H9 (cell line): Measurements from ENCODE around the gene GALC. TPM values are rescaled to one million over a fixed set of nuclear protein-coding genes. Genes with fewer than 3 reads are reported as not detected.

Source experiments
- DNase-seq: peaks from one replicate; pipeline ENCODE4 v3.0.0-alpha.2; 2017
- H2AFZ ChIP-seq: one replicate; pipeline ENCODE4 v1.6.1; 2013; ENCODE audit warnings: mild to moderate bottlenecking, low read length, control low read depth, moderate library complexity
- H2AK5ac ChIP-seq: 2 replicates; pipeline ENCODE4 v1.6.1; 2013; ENCODE audit warnings: low read length, control low read depth, mixed read lengths; ENCODE audit not compliant: insufficient read length
- H2BK120ac ChIP-seq: one replicate; pipeline ENCODE4 v1.6.1; 2013; ENCODE audit warnings: low read depth, mild to moderate bottlenecking, low read length, control low read depth, inconsistent platforms; ENCODE audit not compliant: poor library complexity, severe bottlenecking
- H2BK12ac ChIP-seq: 2 replicates; pipeline ENCODE4 v1.6.1; 2013; ENCODE audit warnings: low read length, control low read depth, mixed read lengths, low read depth; ENCODE audit not compliant: insufficient read length
- H2BK15ac ChIP-seq: 2 replicates; pipeline ENCODE4 v1.6.1; 2013; ENCODE audit warnings: low read depth, low read length, control low read depth
- H2BK20ac ChIP-seq: one replicate; pipeline ENCODE4 v1.6.1; 2013; ENCODE audit warnings: low read depth, mild to moderate bottlenecking, low read length, control low read depth, inconsistent platforms; ENCODE audit not compliant: poor library complexity, severe bottlenecking
- H2BK5ac ChIP-seq: 2 replicates; pipeline ENCODE4 v1.6.1; 2013; ENCODE audit warnings: low read length, control low read depth, mixed read lengths; ENCODE audit not compliant: insufficient read length
- H3K14ac ChIP-seq: 2 replicates; pipeline ENCODE4 v1.6.1; 2013; ENCODE audit warnings: low read length, control low read depth; ENCODE audit not compliant: insufficient read depth
- H3K18ac ChIP-seq: 2 replicates; pipeline ENCODE4 v1.6.1; 2013; ENCODE audit warnings: low read depth, mild to moderate bottlenecking, mixed read lengths, low read length, control low read depth; ENCODE audit not compliant: insufficient read length
- H3K23ac ChIP-seq: 2 replicates; pipeline ENCODE4 v1.6.1; 2013; ENCODE audit warnings: low read length, control low read depth, mixed read lengths, low read depth; ENCODE audit not compliant: insufficient read length
- H3K23me2 ChIP-seq: 2 replicates; pipeline ENCODE4 v1.6.1; 2013; ENCODE audit warnings: low read depth, mild to moderate bottlenecking, mixed read lengths, low read length, control low read depth; ENCODE audit not compliant: insufficient read length, poor library complexity, severe bottlenecking
- H3K27ac ChIP-seq: 2 replicates; pipeline ENCODE4 v1.5.1; 2013; ENCODE audit warnings: low read length, control low read depth, mixed read lengths, low read depth; ENCODE audit not compliant: insufficient read length
- H3K27me3 ChIP-seq: 2 replicates; pipeline ENCODE4 v1.6.1; 2013; ENCODE audit warnings: low read length, control low read depth, inconsistent platforms; ENCODE audit not compliant: insufficient read depth
- H3K4ac ChIP-seq: 2 replicates; pipeline ENCODE4 v1.6.1; 2013; ENCODE audit warnings: low read depth, mild to moderate bottlenecking, control low read depth, inconsistent platforms, low read length, moderate library complexity
- H3K4me1 ChIP-seq: 2 replicates; pipeline ENCODE4 v1.6.1; 2013; ENCODE audit warnings: low read length, control low read depth, inconsistent platforms; ENCODE audit not compliant: insufficient read depth
- H3K4me2 ChIP-seq: 2 replicates; pipeline ENCODE4 v1.6.1; 2013; ENCODE audit warnings: low read length, control low read depth, mixed read lengths; ENCODE audit not compliant: insufficient read length, insufficient read depth
- H3K56ac ChIP-seq: 2 replicates; pipeline ENCODE4 v1.6.1; 2013; ENCODE audit warnings: low read depth, mild to moderate bottlenecking, mixed read lengths, low read length, control low read depth; ENCODE audit not compliant: insufficient read length
- H3K79me1 ChIP-seq: 2 replicates; pipeline ENCODE4 v1.6.1; 2013; ENCODE audit warnings: low read depth, mild to moderate bottlenecking, moderate library complexity, low read length, control low read depth, inconsistent platforms; ENCODE audit not compliant: insufficient read depth, poor library complexity, severe bottlenecking
- H3K79me2 ChIP-seq: 2 replicates; pipeline ENCODE4 v1.6.1; 2013; ENCODE audit warnings: low read length, control low read depth, inconsistent platforms; ENCODE audit not compliant: insufficient read depth
- H3K9ac ChIP-seq: 2 replicates; pipeline ENCODE4 v1.6.1; 2013; ENCODE audit warnings: low read length, control low read depth, mixed read lengths; ENCODE audit not compliant: insufficient read length; ENCODE audit errors: extremely low read depth
- H3K9me3 ChIP-seq: one replicate; pipeline ENCODE4 v1.6.1; 2013; ENCODE audit warnings: low read depth, low read length, inconsistent platforms; ENCODE audit not compliant: control insufficient read depth
- H3T11ph ChIP-seq: one replicate; pipeline ENCODE4 v1.6.1; 2013; ENCODE audit warnings: mild to moderate bottlenecking, low read length, control low read depth, inconsistent platforms
- H4K20me1 ChIP-seq: one replicate; pipeline ENCODE4 v1.6.1; 2013; ENCODE audit not compliant: control insufficient read depth, insufficient read length, insufficient read depth
- H4K5ac ChIP-seq: 2 replicates; pipeline ENCODE4 v1.6.1; 2013; ENCODE audit warnings: low read depth, mild to moderate bottlenecking, mixed read lengths, low read length, control low read depth; ENCODE audit not compliant: insufficient read length
- H4K8ac ChIP-seq: replicated peaks from 2 replicates; pipeline ENCODE4 v1.6.1; 2013; ENCODE audit warnings: low read length, control low read depth, mixed read lengths, low read depth; ENCODE audit not compliant: insufficient read length
- H4K91ac ChIP-seq: 2 replicates; pipeline ENCODE4 v1.6.1; 2013; ENCODE audit warnings: low read depth, mild to moderate bottlenecking, moderate library complexity, mixed read lengths, low read length, control low read depth; ENCODE audit not compliant: insufficient read length
- H3K27ac Mint-ChIP-seq, 3 experiments: 2 replicates in 2 of 3; 3 replicates in 1 of 3; pipeline ENCODE4 v1.8.0; 2020 to 2021; ENCODE audit warnings: mixed read lengths in 3 of 3, mild to moderate bottlenecking in 1 of 3, moderate library complexity in 1 of 3
- H3K27me3 Mint-ChIP-seq: 2 replicates; pipeline ENCODE4 v1.8.0; 2021; ENCODE audit warnings: low read depth, mild to moderate bottlenecking, moderate library complexity, mixed read lengths
- H3K36me3 Mint-ChIP-seq, 3 experiments: 2 replicates in 2 of 3; 3 replicates in 1 of 3; pipeline ENCODE4 v1.8.0; 2020 to 2021; ENCODE audit warnings: low read depth in 3 of 3, mixed read lengths in 3 of 3; ENCODE audit not compliant: insufficient read depth in 1 of 3
- H3K4me1 Mint-ChIP-seq, 2 experiments: 2 replicates each; pipeline ENCODE4 v1.8.0; 2020; ENCODE audit warnings: mixed read lengths in 2 of 2
- H3K4me3 Mint-ChIP-seq, 2 experiments: 2 replicates in 1 of 2; 3 replicates in 1 of 2; pipeline ENCODE4 v1.8.0; 2020 to 2021; ENCODE audit warnings: mild to moderate bottlenecking in 2 of 2, mixed read lengths in 2 of 2, moderate library complexity in 1 of 2
- H3K9me3 Mint-ChIP-seq, 2 experiments: 2 replicates in 1 of 2; 3 replicates in 1 of 2; pipeline ENCODE4 v1.8.0; 2020; ENCODE audit warnings: mild to moderate bottlenecking in 2 of 2, mixed read lengths in 2 of 2, moderate library complexity in 1 of 2
- WGBS: extraction: QIAGEN DNeasy Blood & Tissue Kit; methylation state at CpG from one replicate; pipeline ENCODE4 v1.1.7; 2013; ENCODE audit warnings: missing lambda C conversion rate, low lambda C conversion rate, mixed read lengths; ENCODE audit not compliant: insufficient read length; ENCODE audit errors: extremely low coverage; 5-methylcytosine and 5-hydroxymethylcytosine counted together
- total RNA-seq: library from RNA; stranded (reverse); gene quantifications from 2 replicates; pipeline ENCODE4 v1.2.1, GENCODE V29; 2021
- TF ChIP-seq, protein P1 (sequence below): fragments of 200-600 bp; sonication (generic); conservative IDR thresholded peaks from 3 replicates; pipeline ENCODE4 v1.8.0; 2021; ENCODE audit warnings: antibody characterized with exemption, mild to moderate bottlenecking

The GALC gene
- total RNA-seq, 1 experiment from 2014 or later, result 12.4 TPM

DNA sequence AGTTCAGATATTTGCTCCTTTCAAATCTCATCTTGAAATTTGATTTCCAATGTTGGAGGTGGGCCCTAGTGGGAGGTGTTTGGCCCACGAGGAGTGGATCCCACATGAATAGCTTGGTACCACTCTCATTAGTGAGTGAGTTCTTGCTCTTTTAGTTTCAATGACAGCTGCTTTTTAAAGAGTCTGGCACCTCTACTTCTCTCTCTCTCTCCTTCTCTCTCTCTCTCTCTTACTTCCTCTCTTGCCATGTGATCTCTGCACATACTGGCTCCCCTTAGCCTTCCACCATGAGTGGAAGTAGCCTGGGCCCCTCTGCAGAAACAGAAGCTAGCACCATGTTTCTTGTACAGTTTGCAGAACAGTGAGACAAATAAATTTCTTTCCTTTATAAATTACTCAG, 37.1 kb upstream of the GALC start:
- Histone ChIP-seq H2BK5ac (no peak overlapping the region), H4K8ac (no peak overlapping the region), H2BK12ac (no peak overlapping the region), H4K5ac (no peak overlapping the region), H3K79me2 (no peaks in the 10 kb centered on the region), H3K14ac (no peak overlapping the region), H3K4ac (no peak overlapping the region), H2BK120ac (no peak overlapping the region), H3T11ph (no peak overlapping the region), H3K4me2 (no peak overlapping the region), H4K91ac (no peak overlapping the region), H3K23ac (no peak overlapping the region), H2AK5ac (no peak overlapping the region), H3K23me2 (no peaks in the 10 kb centered on the region), H3K9ac (no peak overlapping the region), H2BK20ac (no peak overlapping the region), H3K27me3 (no peaks in the 10 kb centered on the region), H3K56ac (no peak overlapping the region), H3K27ac (no peak overlapping the region), H3K79me1 (no peaks in the 10 kb centered on the region), H4K20me1 (no peaks in the 10 kb centered on the region), H3K9me3 (no peaks in the 10 kb centered on the region), H2AFZ (no peak overlapping the region), H3K4me1 (no peaks in the 10 kb centered on the region), H3K18ac (no peak overlapping the region), H2BK15ac (no peak overlapping the region)
- Mint-ChIP-seq H3K36me3 (no peaks in the 10 kb centered on the region; a peak in 1 of 7 replicates), H3K27ac (no peak overlapping the region), H3K9me3 (no peaks in the 10 kb centered on the region), H3K4me1 (peaks cover 0 to under 1% of the 10 kb centered on the region in 2 experiments; a peak in 1 of 4 replicates), H3K27me3 (no peaks in the 10 kb centered on the region), H3K4me3 (no peak overlapping the region)
- DNase-seq, result no peak
- TF ChIP-seq, protein P1, sequence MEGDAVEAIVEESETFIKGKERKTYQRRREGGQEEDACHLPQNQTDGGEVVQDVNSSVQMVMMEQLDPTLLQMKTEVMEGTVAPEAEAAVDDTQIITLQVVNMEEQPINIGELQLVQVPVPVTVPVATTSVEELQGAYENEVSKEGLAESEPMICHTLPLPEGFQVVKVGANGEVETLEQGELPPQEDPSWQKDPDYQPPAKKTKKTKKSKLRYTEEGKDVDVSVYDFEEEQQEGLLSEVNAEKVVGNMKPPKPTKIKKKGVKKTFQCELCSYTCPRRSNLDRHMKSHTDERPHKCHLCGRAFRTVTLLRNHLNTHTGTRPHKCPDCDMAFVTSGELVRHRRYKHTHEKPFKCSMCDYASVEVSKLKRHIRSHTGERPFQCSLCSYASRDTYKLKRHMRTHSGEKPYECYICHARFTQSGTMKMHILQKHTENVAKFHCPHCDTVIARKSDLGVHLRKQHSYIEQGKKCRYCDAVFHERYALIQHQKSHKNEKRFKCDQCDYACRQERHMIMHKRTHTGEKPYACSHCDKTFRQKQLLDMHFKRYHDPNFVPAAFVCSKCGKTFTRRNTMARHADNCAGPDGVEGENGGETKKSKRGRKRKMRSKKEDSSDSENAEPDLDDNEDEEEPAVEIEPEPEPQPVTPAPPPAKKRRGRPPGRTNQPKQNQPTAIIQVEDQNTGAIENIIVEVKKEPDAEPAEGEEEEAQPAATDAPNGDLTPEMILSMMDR, result no peak
- WGBS, result no CpG with 5 or more reads among the region's 1 CpG
